SK-N-SH treated with all-trans-retinoic acid at 6 μM for 48 hours (cell line): ENCODE data around the gene COX19.

Experiments used
- ATAC-seq: fragments of 200-7000 bp; cut with Tn5 transposase; 3 replicates; pipeline ENCODE4 v1.9.1; 2020; ENCODE audit warnings: mild to moderate bottlenecking, moderate library complexity
- ARNTL ChIP-seq: fragments of 450-650 bp; formaldehyde crosslinking; IDR thresholded peaks from 2 replicates; pipeline ENCODE4 v1.5.0; 2020; ENCODE audit warnings: low read depth, mild to moderate bottlenecking, moderate library complexity, borderline replicate concordance
- BACH2 ChIP-seq: fragments of 250-450 bp; sonication (Bioruptor Pico); IDR thresholded peaks from 2 replicates; pipeline ENCODE4 v1.9.0; 2021; ENCODE audit warnings: mild to moderate bottlenecking, borderline replicate concordance
- CREB5 ChIP-seq: fragments of 250-450 bp; sonication (Bioruptor Pico); IDR thresholded peaks from 2 replicates; pipeline ENCODE4 v1.5.1; 2020; ENCODE audit warnings: low read depth, mild to moderate bottlenecking, moderate library complexity
- CSDC2 ChIP-seq: fragments of 250-450 bp; sonication (Bioruptor Pico); IDR thresholded peaks from 2 replicates; pipeline ENCODE4 v1.5.0; 2020; ENCODE audit warnings: mild to moderate bottlenecking, moderate library complexity
- CSRNP3 ChIP-seq: fragments of 250-450 bp; sonication (Bioruptor Pico); IDR thresholded peaks from 2 replicates; pipeline ENCODE4 v1.5.1; 2021; ENCODE audit warnings: mild to moderate bottlenecking, moderate library complexity
- ESRRG ChIP-seq: fragments of 250-450 bp; sonication (Bioruptor Pico); IDR thresholded peaks from 2 replicates; pipeline ENCODE4 v1.6.1; 2021; ENCODE audit warnings: mild to moderate bottlenecking
- GLIS3 ChIP-seq: fragments of 250-450 bp; sonication (Bioruptor Pico); IDR thresholded peaks from 2 replicates; pipeline ENCODE4 v1.5.0; 2020; ENCODE audit warnings: mild to moderate bottlenecking, moderate library complexity
- ISL1 ChIP-seq: fragments of 250-450 bp; sonication (Bioruptor Pico); IDR thresholded peaks from 2 replicates; pipeline ENCODE4 v2.1.2; 2022; ENCODE audit warnings: mild to moderate bottlenecking, moderate library complexity
- OSR1 ChIP-seq: fragments of 250-450 bp; sonication (Bioruptor Pico); IDR thresholded peaks from 2 replicates; pipeline ENCODE4 v1.8.0; 2022; ENCODE audit warnings: moderate library complexity, mild to moderate bottlenecking, inconsistent platforms
- PATZ1 ChIP-seq: fragments of 250-450 bp; sonication (Bioruptor Pico); IDR thresholded peaks from 2 replicates; pipeline ENCODE4 v1.8.0; 2020; ENCODE audit warnings: mild to moderate bottlenecking, moderate library complexity, borderline replicate concordance
- POU6F1 ChIP-seq: fragments of 250-450 bp; sonication (Bioruptor Pico); IDR thresholded peaks from 2 replicates; pipeline ENCODE4 v1.8.0; 2021; ENCODE audit warnings: low read depth, mild to moderate bottlenecking, moderate library complexity, borderline replicate concordance
- PPARA ChIP-seq: fragments of 250-450 bp; sonication (Bioruptor Pico); IDR thresholded peaks from 2 replicates; pipeline ENCODE4 v1.5.0; 2020; ENCODE audit warnings: mild to moderate bottlenecking, borderline replicate concordance
- RARB ChIP-seq: fragments of 250-450 bp; sonication (Bioruptor Pico); IDR thresholded peaks from 2 replicates; pipeline ENCODE4 v1.8.0; 2021; ENCODE audit warnings: mild to moderate bottlenecking, moderate library complexity
- SNAI2 ChIP-seq: fragments of 250-450 bp; sonication (Bioruptor Pico); IDR thresholded peaks from 2 replicates; pipeline ENCODE4 v1.5.0; 2020; ENCODE audit warnings: mild to moderate bottlenecking, moderate library complexity
- TCF4 ChIP-seq: fragments of 250-450 bp; sonication (Bioruptor Pico); IDR thresholded peaks from 2 replicates; pipeline ENCODE4 v1.8.0; 2021; ENCODE audit warnings: mild to moderate bottlenecking, moderate library complexity, borderline replicate concordance
- TSHZ2 ChIP-seq: fragments of 250-450 bp; sonication (Bioruptor Pico); IDR thresholded peaks from 2 replicates; pipeline ENCODE4 v1.5.0; 2020; ENCODE audit warnings: mild to moderate bottlenecking, moderate library complexity
- ZC3H10 ChIP-seq: fragments of 250-450 bp; sonication (Bioruptor Pico); IDR thresholded peaks from 2 replicates; pipeline ENCODE4 v1.5.1; 2021; ENCODE audit warnings: mild to moderate bottlenecking, moderate library complexity
- ZFP3 ChIP-seq: fragments of 250-450 bp; sonication (Bioruptor Pico); IDR thresholded peaks from 2 replicates; pipeline ENCODE4 v1.5.0; 2020; ENCODE audit warnings: mild to moderate bottlenecking, moderate library complexity
- ZNF565 ChIP-seq: fragments of 450-650 bp; formaldehyde crosslinking; conservative IDR thresholded peaks from 2 replicates; pipeline ENCODE4 v1.5.0; 2020; ENCODE audit warnings: low read depth, mild to moderate bottlenecking, moderate library complexity
- ZNF70 ChIP-seq: fragments of 450-650 bp; formaldehyde crosslinking; IDR thresholded peaks from 2 replicates; pipeline ENCODE4 v1.5.0; 2020; ENCODE audit warnings: mild to moderate bottlenecking, moderate library complexity
- ZNF8 ChIP-seq: fragments of 450-650 bp; formaldehyde crosslinking; IDR thresholded peaks from 2 replicates; pipeline ENCODE4 v1.5.0; 2020; ENCODE audit warnings: mild to moderate bottlenecking, moderate library complexity

COX19 gene

GRCh38 chr7:938546-939185, 36.7 kb downstream of the COX19 start:
- no peak for TF ChIP-seq TSHZ2 (CRISPR knock-in tag)
- TF ChIP-seq ZNF565 (CRISPR knock-in tag) = no peak
- no peak for TF ChIP-seq OSR1 (CRISPR knock-in tag)
- no peak for TF ChIP-seq RARB (CRISPR knock-in tag)
- TF ChIP-seq ARNTL (CRISPR knock-in tag) = no peak
- TF ChIP-seq POU6F1 (CRISPR knock-in tag) = no peak
- no peak for TF ChIP-seq PPARA
- TF ChIP-seq ZFP3 (CRISPR knock-in tag) = no peak
- TF ChIP-seq ZNF70 = no peak
- TF ChIP-seq PATZ1 (CRISPR knock-in tag) = no peak
- TF ChIP-seq ZC3H10 = no peak
- TF ChIP-seq TCF4 = no peak
- no peak for TF ChIP-seq ESRRG (CRISPR knock-in tag)
- no peak for TF ChIP-seq ISL1 (CRISPR knock-in tag)
- no peak for TF ChIP-seq ZNF8
- TF ChIP-seq CSRNP3 (CRISPR knock-in tag) = no peak

GRCh38 chr7:937856-938484, 37.4 kb downstream of the COX19 start:
- no peak for ATAC-seq

More at GRCh38 chr7:938546-939185, 36.7 kb downstream of the COX19 start:
- no peak for ATAC-seq

More at GRCh38 chr7:937856-938484, 37.4 kb downstream of the COX19 start:
- TF ChIP-seq PATZ1 (CRISPR knock-in tag) (no peak), TCF4 (no peak), TSHZ2 (CRISPR knock-in tag) (no peak), ZNF70 (no peak), SNAI2 (CRISPR knock-in tag) (no peak), CREB5 (CRISPR knock-in tag) (no peak), BACH2 (no peak), OSR1 (CRISPR knock-in tag) (no peak), ZNF565 (CRISPR knock-in tag) (no peak), PPARA (no peak), CSDC2 (CRISPR knock-in tag) (no peak), ISL1 (CRISPR knock-in tag) (no peak), RARB (CRISPR knock-in tag) (no peak), CSRNP3 (CRISPR knock-in tag) (no peak), GLIS3 (CRISPR knock-in tag) (no peak), ZC3H10 (no peak)
